Measurements from ENCODE around the gene ESPL1. TPM values are rescaled to one million over a fixed set of nuclear protein-coding genes. Genes with fewer than 3 reads are reported as not detected.

Gene ESPL1
- total and polyA plus RNA-seq, 4 donors: 0.77 to 6.7 (median 1.5) TPM

DNA sequence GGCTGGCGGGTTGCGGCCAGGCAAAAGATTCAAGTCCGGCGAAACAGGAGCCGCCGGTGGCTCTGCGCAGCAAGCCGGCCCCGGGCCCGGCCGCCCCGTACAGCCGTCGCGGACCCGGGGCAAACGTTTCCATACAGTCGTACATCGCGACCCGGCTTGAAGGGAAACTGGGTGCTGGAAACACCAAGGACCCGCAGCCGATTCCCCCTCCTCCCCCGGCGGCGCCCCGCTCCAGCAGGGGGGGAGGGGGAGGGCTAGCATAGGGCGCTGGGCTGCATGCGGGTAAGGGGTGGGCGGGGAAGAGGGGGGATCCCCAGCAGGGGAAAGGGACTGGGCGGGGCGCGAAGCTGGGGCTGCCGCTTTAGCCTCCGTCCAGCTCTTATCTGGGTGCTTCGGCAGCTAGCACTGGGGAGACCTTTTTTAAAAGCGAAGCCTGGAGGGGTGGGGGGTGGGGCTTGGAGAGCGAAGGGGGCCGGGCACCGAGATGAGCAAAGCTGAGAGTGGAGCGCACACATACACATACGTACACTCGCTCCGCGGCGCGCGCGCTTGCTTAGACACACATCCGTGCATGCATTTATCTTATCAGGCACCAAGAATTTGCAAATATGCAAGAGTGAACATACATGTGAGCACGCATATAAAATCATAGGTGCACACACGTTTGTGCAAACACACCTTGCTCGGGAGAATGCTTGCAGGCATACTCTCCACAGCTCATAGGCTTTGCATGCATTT, 48.0 kb upstream of the ESPL1 start:
- TF ChIP-seq CTCF (IDR thresholded peaks at IDR 0.05; ENCODE audit: control extremely low read depth, extremely low read depth): no peak
- no peaks in the 10 kb centered on the region for H3K27me3 ChIP-seq (ENCODE audit: control insufficient read depth in 3 of 3, insufficient read depth in 3 of 3, low read length in 2 of 3)
- H3K4me3 ChIP-seq: peak overlapping the region; percentile 60
- H3K9ac ChIP-seq (ENCODE audit: insufficient read depth in 1 of 2, low read length in 2 of 2): peak overlapping the region in 1 of 2 donors; percentile 67
- DNase-seq: peak; percentile 87 to 92 (median 90)
- H3K4me1 ChIP-seq (ENCODE audit: control insufficient read depth in 5 of 5, insufficient read depth in 5 of 5, low read length in 5 of 5): peaks cover 0 to 71% (median 44%) of the 10 kb centered on the region in 5 donors
- peak overlapping the region; percentile 79 to 99 for H3K27ac ChIP-seq (ENCODE audit: low read depth in 1 of 2, low read length in 1 of 2)
- WGBS, 2 donors: 0 to 1% methylated on average over 45 to 53 of the region's 53 CpGs
- H3K36me3 ChIP-seq (ENCODE audit: control insufficient read depth in 4 of 4, insufficient read depth in 4 of 4, low read length in 4 of 4): peaks cover 0 to 3% (median under 1%) of the 10 kb centered on the region in 4 donors
- peak; percentile 13 for ATAC-seq (ENCODE audit: insufficient read depth, low FRiP score)
- no peaks in the 10 kb centered on the region for H3K9me3 ChIP-seq (ENCODE audit: control insufficient read depth in 4 of 4, insufficient read depth in 3 of 4, low read length in 3 of 4)

GRCh38 chr12:53220694-53221202, 47.4 kb upstream of the ESPL1 start:
- Histone ChIP-seq H3K27me3 (ENCODE audit: control insufficient read depth in 3 of 3, insufficient read depth in 3 of 3, low read length in 2 of 3) (no peaks in the 10 kb centered on the region), H3K27ac (ENCODE audit: low read depth in 1 of 2, low read length in 1 of 2) (peak overlapping the region; percentile 97 to 99), H3K4me1 (ENCODE audit: control insufficient read depth in 5 of 5, insufficient read depth in 5 of 5, low read length in 5 of 5) (peaks cover 0 to 77% (median 40%) of the 10 kb centered on the region in 5 donors), H3K9me3 (ENCODE audit: control insufficient read depth in 4 of 4, insufficient read depth in 3 of 4, low read length in 3 of 4) (no peaks in the 10 kb centered on the region), H3K36me3 (ENCODE audit: control insufficient read depth in 4 of 4, insufficient read depth in 4 of 4, low read length in 4 of 4) (peaks cover 0 to 3% (median 0%) of the 10 kb centered on the region in 4 donors), H3K9ac (ENCODE audit: insufficient read depth in 1 of 2, low read length in 2 of 2) (peak overlapping the region in 1 of 2 donors; percentile 67), H3K4me3 (peak overlapping the region; percentile 29)
- DNase-seq (peak; percentile 95 to 98 (median 96)), ATAC-seq (ENCODE audit: insufficient read depth, low FRiP score) (peak; percentile 83)
- 0 to 1% methylated on average over 39 to 42 of the region's 42 CpGs for whole genome bisulfite sequencing, 2 donors
- no peak for TF ChIP-seq CTCF (IDR thresholded peaks at IDR 0.05; ENCODE audit: control extremely low read depth, extremely low read depth)

DNA sequence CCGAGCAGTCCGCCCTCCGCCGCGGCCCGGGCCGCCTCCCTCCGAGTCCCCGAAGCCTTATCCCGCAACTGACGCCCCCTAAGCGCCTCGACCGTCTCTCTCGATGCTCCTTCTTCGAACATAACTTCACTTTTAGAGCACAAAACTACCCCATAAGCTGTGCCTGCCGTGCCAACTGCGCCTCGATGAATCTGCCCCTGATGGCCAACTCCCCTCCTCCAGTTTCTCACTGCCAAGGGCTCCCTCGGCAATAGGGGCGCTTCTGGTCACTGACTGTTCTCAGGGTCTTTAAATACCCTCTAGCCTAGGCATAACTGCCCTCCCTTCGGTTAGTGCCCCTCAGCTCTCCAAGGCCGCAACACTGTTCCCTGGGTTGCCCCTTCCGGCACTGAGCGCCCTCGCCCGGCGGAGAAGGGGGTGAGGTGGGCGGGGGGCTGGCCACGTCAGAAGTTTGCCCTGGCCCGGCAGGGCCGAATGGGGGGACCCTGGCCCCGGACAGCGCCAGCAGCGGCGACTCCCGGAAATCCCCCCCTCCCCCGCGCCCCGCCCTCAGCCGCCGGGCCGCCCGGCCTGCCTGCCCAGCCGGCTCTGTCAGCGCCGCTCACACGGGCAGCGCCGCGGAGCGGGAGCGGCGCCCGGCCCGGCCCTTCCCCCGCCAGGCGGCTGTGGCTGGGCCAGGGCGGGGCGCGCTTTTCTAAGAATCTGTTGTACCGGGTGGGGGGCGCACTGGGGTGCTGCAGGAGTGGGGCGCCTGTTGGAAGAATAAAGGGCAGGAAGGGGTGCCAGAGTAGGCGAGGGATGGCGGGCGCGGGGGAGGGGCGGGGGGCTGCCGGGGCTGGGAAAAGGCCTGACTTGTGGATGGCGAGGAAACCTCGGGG, 46.7 kb upstream of the ESPL1 start:
- DNase-seq (peak; percentile 85 to 92 (median 91)), ATAC-seq (ENCODE audit: insufficient read depth, low FRiP score) (peak; percentile 48)
- peaks cover 0 to 3% (median 0%) of the 10 kb centered on the region in 4 donors for H3K36me3 ChIP-seq (ENCODE audit: control insufficient read depth in 4 of 4, insufficient read depth in 4 of 4, low read length in 4 of 4)
- peak overlapping the region; percentile 97 to 99 for H3K27ac ChIP-seq (ENCODE audit: low read depth in 1 of 2, low read length in 1 of 2)
- H3K9ac ChIP-seq (ENCODE audit: insufficient read depth in 1 of 2, low read length in 2 of 2): peak overlapping the region in 1 of 2 donors; percentile 73
- H3K4me3 ChIP-seq: peak overlapping the region; percentile 27
- peaks cover 0 to 73% (median 38%) of the 10 kb centered on the region in 5 donors for H3K4me1 ChIP-seq (ENCODE audit: control insufficient read depth in 5 of 5, insufficient read depth in 5 of 5, low read length in 5 of 5)
- no peaks in the 10 kb centered on the region for H3K9me3 ChIP-seq (ENCODE audit: control insufficient read depth in 4 of 4, insufficient read depth in 3 of 4, low read length in 3 of 4)
- no peaks in the 10 kb centered on the region for H3K27me3 ChIP-seq (ENCODE audit: control insufficient read depth in 3 of 3, insufficient read depth in 3 of 3, low read length in 2 of 3)
- TF ChIP-seq CTCF (IDR thresholded peaks at IDR 0.05; ENCODE audit: control extremely low read depth, extremely low read depth): no peak
- WGBS, 2 donors: 1% methylated on average over 64 to 72 of the region's 72 CpGs

All from lung (tissue), 12 donors.